H1 (cell line): ENCODE results near the gene PLCL2. TPM values are rescaled to one million over a fixed set of nuclear protein-coding genes. Genes with fewer than 3 reads are reported as not detected.
A peak's percentile ranks its signal among the peaks of the same experiment; 100 is the strongest.

ENCODE experiments used
- CTCF ChIA-PET: fragments of 300-600 bp; sonication (Branson Sonifier 250); formaldehyde crosslinking; loops from one replicate; lab custom pipeline; 2021; ENCODE audit not compliant: partially characterized antibody; lab: Charles Lee
- POLR2A ChIA-PET: fragments of 300-600 bp; sonication (Branson Sonifier 250); formaldehyde crosslinking; loops from one replicate; lab custom pipeline; 2021; ENCODE audit warnings: inconsistent platforms; ENCODE audit not compliant: partially characterized antibody; lab: Charles Lee
- DNase-seq, 2 experiments: peaks; one replicate each; pipeline versions ENCODE4 v3.0.0 to v3.0.0-alpha.2; 2010 to 2022; ENCODE audit warnings: low spot score in 2 of 2, low read depth in 1 of 2, mixed read lengths in 1 of 2
- FAIRE-seq: peaks from 2 replicates; lab custom pipeline; 2011; peaks lifted over from hg19 to GRCh38; lab: Jason Lieb, UNC
- H2AFZ ChIP-seq: 2 replicates; pipeline ENCODE4 v1.8.1; 2012; ENCODE audit warnings: low read length, inconsistent platforms
- H2AK5ac ChIP-seq: 2 replicates; pipeline ENCODE4 v1.6.1; 2013; ENCODE audit warnings: low read depth, low read length
- H2BK120ac ChIP-seq: replicated peaks from 2 replicates; pipeline ENCODE3; 2013; ENCODE audit warnings: low read depth, low read length, inconsistent platforms
- H2BK12ac ChIP-seq: 2 replicates; pipeline ENCODE4 v1.6.1; 2013; ENCODE audit warnings: low read depth, low read length
- H2BK15ac ChIP-seq: 2 replicates; pipeline ENCODE4 v1.6.1; 2013; ENCODE audit warnings: low read length
- H2BK20ac ChIP-seq: 2 replicates; pipeline ENCODE4 v1.6.1; 2013; ENCODE audit warnings: low read length
- H2BK5ac ChIP-seq: 2 replicates; pipeline ENCODE4 v1.6.1; 2013; ENCODE audit warnings: low read depth, low read length
- H3K14ac ChIP-seq: 2 replicates; pipeline ENCODE4 v1.6.1; 2013; ENCODE audit warnings: inconsistent platforms; ENCODE audit not compliant: insufficient read length
- H3K18ac ChIP-seq: 2 replicates; pipeline ENCODE4 v1.6.1; 2013; ENCODE audit warnings: low read length; ENCODE audit errors: extremely low read depth
- H3K23ac ChIP-seq: 2 replicates; pipeline ENCODE4 v1.6.1; 2013; ENCODE audit warnings: inconsistent platforms; ENCODE audit not compliant: insufficient read length
- H3K23me2 ChIP-seq: 2 replicates; pipeline ENCODE4 v1.6.1; 2013; ENCODE audit warnings: low read depth, low read length
- H3K27ac ChIP-seq: 2 replicates; pipeline ENCODE4 v1.6.1; 2011; ENCODE audit warnings: low read depth, low read length, inconsistent platforms
- H3K27me3 ChIP-seq, 4 experiments: replicated peaks in 1 of 4; 1 replicate in 1 of 4; 2 replicates in 3 of 4; pipeline versions ENCODE4 v1.6.1 to v1.8.1; 2011 to 2013; ENCODE audit warnings: low read length in 3 of 4, mild to moderate bottlenecking in 3 of 4, inconsistent platforms in 2 of 4, mixed read lengths in 2 of 4, moderate library complexity in 1 of 4; ENCODE audit not compliant: control insufficient read depth in 3 of 4, insufficient read depth in 3 of 4; ENCODE audit errors: extremely low read depth in 1 of 4
- H3K36me3 ChIP-seq, 4 experiments: 2 replicates each; pipeline versions ENCODE4 v1.6.1 to v1.8.1; 2011 to 2013; ENCODE audit warnings: mild to moderate bottlenecking in 4 of 4, low read length in 3 of 4, moderate library complexity in 2 of 4, control low read depth in 1 of 4, inconsistent platforms in 1 of 4; ENCODE audit not compliant: insufficient read depth in 4 of 4, control insufficient read depth in 2 of 4
- H3K4ac ChIP-seq: replicated peaks from 2 replicates; pipeline ENCODE3; 2013; ENCODE audit warnings: low read length, low read depth, mixed read lengths, inconsistent platforms; ENCODE audit not compliant: insufficient read length
- H3K4me1 ChIP-seq, 4 experiments: replicated peaks in 1 of 4; 1 replicate in 1 of 4; 2 replicates in 3 of 4; pipeline versions ENCODE4 v1.6.1 to v1.8.1; 2011 to 2013; ENCODE audit warnings: low read length in 3 of 4, inconsistent platforms in 2 of 4, mixed read lengths in 1 of 4; ENCODE audit not compliant: insufficient read depth in 4 of 4, control insufficient read depth in 3 of 4
- H3K4me2 ChIP-seq, 2 experiments: 2 replicates each; pipeline versions ENCODE4 v1.6.1 to v1.8.1; 2011 to 2013; ENCODE audit warnings: low read depth in 2 of 2, low read length in 2 of 2, control low read depth in 1 of 2, inconsistent platforms in 1 of 2, mild to moderate bottlenecking in 1 of 2; ENCODE audit not compliant: insufficient read depth in 1 of 2
- H3K4me3 ChIP-seq, 4 experiments: fragments of 200-600, 300-600 bp in 1 of 4; sonication (generic), shearing (Covaris generic), sonication (Bioruptor Twin) in 1 of 4; 2 replicates each; pipeline versions ENCODE4 v1.5.1 to v1.8.1; 2011 to 2016; ENCODE audit warnings: low read length in 4 of 4, low read depth in 3 of 4, control low read depth in 2 of 4, inconsistent platforms in 2 of 4, mild to moderate bottlenecking in 2 of 4, mixed read lengths in 1 of 4, moderate library complexity in 1 of 4; ENCODE audit not compliant: insufficient read depth in 2 of 4; ENCODE audit errors: extremely low read depth in 1 of 4
- H3K56ac ChIP-seq: replicated peaks from 2 replicates; pipeline ENCODE3; 2013; ENCODE audit warnings: low read depth, mild to moderate bottlenecking, mixed read lengths, low read length, inconsistent platforms; ENCODE audit not compliant: insufficient read length
- H3K79me1 ChIP-seq: 2 replicates; pipeline ENCODE4 v1.6.1; 2013; ENCODE audit warnings: low read depth, low read length, control low read depth
- H3K79me2 ChIP-seq, 2 experiments: 2 replicates each; pipeline versions ENCODE4 v1.6.1 to v1.8.1; 2012 to 2013; ENCODE audit warnings: low read length in 2 of 2, mild to moderate bottlenecking in 2 of 2, inconsistent platforms in 1 of 2; ENCODE audit not compliant: insufficient read depth in 2 of 2, control insufficient read depth in 1 of 2
- H3K9ac ChIP-seq, 4 experiments: replicated peaks in 1 of 4; 1 replicate in 1 of 4; 2 replicates in 3 of 4; pipeline versions ENCODE4 v1.6.1 to v1.8.1; 2011 to 2013; ENCODE audit warnings: low read depth in 3 of 4, low read length in 3 of 4, control low read depth in 2 of 4, mild to moderate bottlenecking in 2 of 4, moderate library complexity in 2 of 4, inconsistent platforms in 1 of 4; ENCODE audit errors: extremely low read depth in 1 of 4
- H3K9me3 ChIP-seq, 2 experiments: 2 replicates each; pipeline versions ENCODE4 v1.6.1 to v1.8.1; 2012 to 2013; ENCODE audit warnings: mild to moderate bottlenecking in 2 of 2, moderate library complexity in 2 of 2, control low read depth in 1 of 2, inconsistent platforms in 1 of 2, low read depth in 1 of 2, low read length in 1 of 2, mixed read lengths in 1 of 2; ENCODE audit not compliant: insufficient read depth in 2 of 2
- H4K20me1 ChIP-seq, 2 experiments: replicated peaks in 1 of 2; 2 replicates each; pipeline versions ENCODE3 to v1.8.1; 2011 to 2013; ENCODE audit warnings: inconsistent platforms in 2 of 2, low read length in 2 of 2, mild to moderate bottlenecking in 1 of 2; ENCODE audit not compliant: insufficient read depth in 2 of 2, control insufficient read depth in 1 of 2
- H4K5ac ChIP-seq: 2 replicates; pipeline ENCODE4 v1.6.1; 2013; ENCODE audit warnings: low read length, low read depth, mixed read lengths, inconsistent platforms; ENCODE audit not compliant: insufficient read length
- H4K8ac ChIP-seq: 2 replicates; pipeline ENCODE4 v1.8.0; 2013; ENCODE audit warnings: mild to moderate bottlenecking, moderate library complexity, low read length, inconsistent platforms; ENCODE audit not compliant: insufficient read depth; ENCODE audit errors: extremely low read depth
- H4K91ac ChIP-seq: replicated peaks from 2 replicates; pipeline ENCODE3; 2013; ENCODE audit warnings: low read length, mixed read lengths, inconsistent platforms; ENCODE audit not compliant: insufficient read length
- BACH1 ChIP-seq: IDR thresholded peaks from 2 replicates; pipeline ENCODE4 v1.6.1; 2012; ENCODE audit warnings: low read length, improper control_type of control experiment
- FOSL1 ChIP-seq: IDR thresholded peaks from 2 replicates; pipeline ENCODE4 v1.6.1; 2011; ENCODE audit warnings: mild to moderate bottlenecking, low read depth, low read length, moderate library complexity; ENCODE audit not compliant: insufficient read depth
- NANOG ChIP-seq: IDR thresholded peaks from 2 replicates; pipeline ENCODE4 v1.6.1; 2011; ENCODE audit warnings: low read length, low read depth, mild to moderate bottlenecking, inconsistent platforms; ENCODE audit not compliant: insufficient read depth, poor library complexity, severe bottlenecking
- WGBS, 2 experiments: shearing (Covaris generic) in 1 of 2; methylation state at CpG; one replicate each; pipeline versions ENCODE4 v1.1.6 to v1.1.7; 2013 to 2015; ENCODE audit warnings: low lambda C conversion rate in 2 of 2, mixed read lengths in 2 of 2, inconsistent platforms in 1 of 2, low coverage in 1 of 2, missing lambda C conversion rate in 1 of 2; ENCODE audit not compliant: insufficient replicate concordance in 2 of 2, insufficient coverage in 1 of 2, insufficient read length in 1 of 2; ENCODE audit errors: extremely low coverage in 1 of 2, missing lambda C conversion rate in 1 of 2; 5-methylcytosine and 5-hydroxymethylcytosine counted together
- polyA plus RNA-seq, 7 experiments: library from polyadenylated mRNA; depleted of rRNA in 3 of 7; stranded (reverse) in 5 of 7; unstranded in 2 of 7; fragments of >200 nt in 5 of 7; fragments of 200-250 nt in 2 of 7; gene quantifications; 1 replicate in 5 of 7; 2 replicates in 1 of 7; 4 replicates in 1 of 7; pipeline versions ENCODE4 v1.2.1 to v1.2.3, GENCODE V29; 2011 to 2013; ENCODE audit warnings: missing spikeins in 2 of 7, mixed read lengths in 2 of 7
- total RNA-seq: library from RNA; stranded (reverse); fragmentation: NEBNext Ultra II Directional; extraction: Animal tissue kit (Norgen Biotek cat#: 25700); gene quantifications from 2 replicates; pipeline ENCODE4 v1.2.1, GENCODE V29; 2021

The PLCL2 gene
- total and polyA plus RNA-seq, 2 of the 8 experiments (the other 6 are each of a cell fraction or from before 2014, with no cell fraction given) = 3.5 to 6.8 TPM

GRCh38 chr3:17088602-17089313 is 204.0 kb downstream of the PLCL2 start:
- no peak overlapping the region for H3K18ac ChIP-seq
- H2AFZ ChIP-seq = no peak overlapping the region
- H3K56ac ChIP-seq = no peak overlapping the region
- H3K14ac ChIP-seq = no peak overlapping the region
- CTCF ChIA-PET = no interaction called here
- H3K4ac ChIP-seq = no peak overlapping the region
- POLR2A ChIA-PET = no interaction called here
- H3K36me3 ChIP-seq = peaks cover 0 to 3% (median 0%) of the 10 kb centered on the region in 4 experiments; a peak in 1 of 8 replicates
- H3K9ac ChIP-seq = no peak overlapping the region
- H3K27ac ChIP-seq = no peak overlapping the region
- H3K4me2 ChIP-seq = no peak overlapping the region
- H3K27me3 ChIP-seq = no peaks in the 10 kb centered on the region
- peaks cover 0 to 6% (median 4%) of the 10 kb centered on the region in 4 experiments; a peak in 3 of 7 replicates for H3K4me1 ChIP-seq
- H4K8ac ChIP-seq = no peak overlapping the region
- no peaks in the 10 kb centered on the region for H3K9me3 ChIP-seq
- no peak overlapping the region for H3K4me3 ChIP-seq
- no peak overlapping the region for H3K23ac ChIP-seq
- 88% methylated on average over 6 of the region's 6 CpGs; no CpG with 5 or more reads in 1 of the 2 experiments for WGBS, 2 experiments
- H3K23me2 ChIP-seq = 0 out of 2 replicates have a peak, but pooled peaks cover 3% of the 10 kb centered on the region
- H2AK5ac ChIP-seq = no peak overlapping the region
- peak overlapping the region; percentile 14 for H2BK120ac ChIP-seq
- FAIRE-seq (no peak), DNase-seq (no peak)
- H4K20me1 ChIP-seq = no peaks in the 10 kb centered on the region
- no peak for TF ChIP-seq NANOG
- TF ChIP-seq BACH1 = no peak
- no peak for TF ChIP-seq FOSL1
- no peaks in the 10 kb centered on the region for H3K79me1 ChIP-seq
- no peak overlapping the region for H2BK12ac ChIP-seq
- no peak overlapping the region for H4K5ac ChIP-seq
- H2BK5ac ChIP-seq = no peak overlapping the region
- H4K91ac ChIP-seq = peak overlapping the region; percentile 81
- no peaks in the 10 kb centered on the region for H3K79me2 ChIP-seq
- peak overlapping the region; percentile 40; the same call in 1 of the 2 replicates for H2BK15ac ChIP-seq
- peak overlapping the region; percentile 94; the same call in 1 of the 2 replicates for H2BK20ac ChIP-seq
